GM06990 (cell line): ENCODE data around the gene ABCA9.

Experiments
- DNase-seq: peaks from one replicate; pipeline ENCODE4 v3.0.0-alpha.2; 2011; ENCODE audit not compliant: insufficient read length; ENCODE audit errors: extremely low read depth
- H3K27me3 ChIP-seq: replicated peaks from 2 replicates; pipeline ENCODE4 v1.6.0; 2011; ENCODE audit warnings: low read length; ENCODE audit not compliant: control insufficient read depth, insufficient read depth
- H3K36me3 ChIP-seq: 2 replicates; pipeline ENCODE4 v1.5.1; 2011; ENCODE audit warnings: low read length; ENCODE audit not compliant: control insufficient read depth, insufficient read depth
- H3K4me3 ChIP-seq: replicated peaks from 2 replicates; pipeline ENCODE4 v1.5.1; 2011; ENCODE audit warnings: low read depth, mild to moderate bottlenecking, control low read depth, low read length
- TF ChIP-seq, protein P1 (sequence below): IDR thresholded peaks from 2 replicates; pipeline ENCODE4 v1.5.1; 2011; ENCODE audit warnings: low read length, control low read depth, mild to moderate bottlenecking, inconsistent platforms; ENCODE audit not compliant: insufficient read depth, poor library complexity, severe bottlenecking

Gene ABCA9

GRCh38 chr17:69069226-69069750, 8.6 kb upstream of the ABCA9 start:
- H3K27me3 ChIP-seq = no peaks in the 10 kb centered on the region
- H3K4me3 ChIP-seq = no peak overlapping the region
- TF ChIP-seq, protein P1, sequence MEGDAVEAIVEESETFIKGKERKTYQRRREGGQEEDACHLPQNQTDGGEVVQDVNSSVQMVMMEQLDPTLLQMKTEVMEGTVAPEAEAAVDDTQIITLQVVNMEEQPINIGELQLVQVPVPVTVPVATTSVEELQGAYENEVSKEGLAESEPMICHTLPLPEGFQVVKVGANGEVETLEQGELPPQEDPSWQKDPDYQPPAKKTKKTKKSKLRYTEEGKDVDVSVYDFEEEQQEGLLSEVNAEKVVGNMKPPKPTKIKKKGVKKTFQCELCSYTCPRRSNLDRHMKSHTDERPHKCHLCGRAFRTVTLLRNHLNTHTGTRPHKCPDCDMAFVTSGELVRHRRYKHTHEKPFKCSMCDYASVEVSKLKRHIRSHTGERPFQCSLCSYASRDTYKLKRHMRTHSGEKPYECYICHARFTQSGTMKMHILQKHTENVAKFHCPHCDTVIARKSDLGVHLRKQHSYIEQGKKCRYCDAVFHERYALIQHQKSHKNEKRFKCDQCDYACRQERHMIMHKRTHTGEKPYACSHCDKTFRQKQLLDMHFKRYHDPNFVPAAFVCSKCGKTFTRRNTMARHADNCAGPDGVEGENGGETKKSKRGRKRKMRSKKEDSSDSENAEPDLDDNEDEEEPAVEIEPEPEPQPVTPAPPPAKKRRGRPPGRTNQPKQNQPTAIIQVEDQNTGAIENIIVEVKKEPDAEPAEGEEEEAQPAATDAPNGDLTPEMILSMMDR = no peak
- no peak for DNase-seq
- H3K36me3 ChIP-seq = no peaks in the 10 kb centered on the region

DNA sequence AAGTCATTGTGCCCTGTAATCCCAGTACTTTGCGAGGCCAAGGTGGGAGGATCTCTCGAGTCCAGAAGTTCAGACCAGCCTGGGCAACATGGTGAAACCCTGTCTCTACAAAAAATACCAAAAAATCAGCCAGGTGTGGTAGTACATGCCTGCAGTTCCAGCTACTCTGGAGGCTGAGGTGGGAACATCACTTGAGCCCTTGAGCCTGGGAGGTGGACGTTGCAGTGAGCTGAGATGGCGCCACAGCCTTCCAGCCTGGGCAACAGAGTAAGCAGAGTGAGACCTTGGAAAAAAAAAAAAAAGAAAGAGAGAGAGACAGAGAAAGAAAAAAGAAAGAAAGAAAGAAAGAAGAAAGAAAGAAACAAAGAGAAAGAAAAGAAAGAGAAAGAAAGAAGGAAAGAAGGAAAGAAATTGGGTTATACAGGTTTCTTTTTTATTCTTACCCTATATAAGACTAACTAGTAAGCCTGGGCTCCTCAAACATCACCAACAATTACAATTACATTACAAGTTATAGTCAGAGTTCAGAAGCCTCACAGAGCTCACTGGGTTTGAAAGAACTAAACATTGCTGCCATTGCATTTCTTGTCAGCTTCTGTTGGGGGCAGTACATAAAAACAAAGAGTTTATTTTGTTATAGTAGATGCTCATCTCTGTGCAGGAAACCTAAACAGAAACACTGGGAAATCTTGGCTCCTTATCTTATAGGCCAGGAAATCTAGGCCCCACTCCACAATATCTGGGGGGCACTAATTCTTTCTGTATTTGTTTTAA, 6.7 kb upstream of the ABCA9 start:
- Histone ChIP-seq H3K27me3 (no peaks in the 10 kb centered on the region), H3K36me3 (no peaks in the 10 kb centered on the region), H3K4me3 (no peak overlapping the region)
- TF ChIP-seq, protein P1 = peak; percentile 20
- no peak for DNase-seq

- DNase-seq = no peak
- TF ChIP-seq, protein P1 = no peak
Measured at GRCh38 chr17:69066482-69066881, 5.8 kb upstream of the ABCA9 start.

GRCh38 chr17:69065113-69065512, 4.4 kb upstream of the ABCA9 start:
- H3K36me3 ChIP-seq = no peaks in the 10 kb centered on the region
- no peak overlapping the region for H3K4me3 ChIP-seq
- no peaks in the 10 kb centered on the region for H3K27me3 ChIP-seq
- TF ChIP-seq, protein P1 = no peak
- DNase-seq = no peak

More at GRCh38 chr17:69066482-69066881, 5.8 kb upstream of the ABCA9 start:
- H3K4me3 ChIP-seq = no peak overlapping the region
- H3K27me3 ChIP-seq = no peaks in the 10 kb centered on the region
- H3K36me3 ChIP-seq = no peaks in the 10 kb centered on the region

- Histone ChIP-seq H3K4me3 (no peak overlapping the region), H3K36me3 (no peaks in the 10 kb centered on the region), H3K27me3 (no peaks in the 10 kb centered on the region)
- no peak for DNase-seq
- TF ChIP-seq, protein P1 = no peak
Measured at GRCh38 chr17:69064476-69064875, 3.7 kb upstream of the ABCA9 start.
